GM20000 (cell line): Measurements from ENCODE around the gene DCTPP1.

Experiments used
- DNase-seq: peaks from one replicate; pipeline ENCODE4 v3.0.0; 2012; ENCODE audit warnings: low spot score
- TF ChIP-seq, protein P1 (sequence below): IDR thresholded peaks from 2 replicates; pipeline ENCODE4 v1.5.1; 2012; ENCODE audit warnings: mild to moderate bottlenecking, control low read depth; ENCODE audit errors: extremely low read depth, missing control alignments

DCTPP1 gene

DNA sequence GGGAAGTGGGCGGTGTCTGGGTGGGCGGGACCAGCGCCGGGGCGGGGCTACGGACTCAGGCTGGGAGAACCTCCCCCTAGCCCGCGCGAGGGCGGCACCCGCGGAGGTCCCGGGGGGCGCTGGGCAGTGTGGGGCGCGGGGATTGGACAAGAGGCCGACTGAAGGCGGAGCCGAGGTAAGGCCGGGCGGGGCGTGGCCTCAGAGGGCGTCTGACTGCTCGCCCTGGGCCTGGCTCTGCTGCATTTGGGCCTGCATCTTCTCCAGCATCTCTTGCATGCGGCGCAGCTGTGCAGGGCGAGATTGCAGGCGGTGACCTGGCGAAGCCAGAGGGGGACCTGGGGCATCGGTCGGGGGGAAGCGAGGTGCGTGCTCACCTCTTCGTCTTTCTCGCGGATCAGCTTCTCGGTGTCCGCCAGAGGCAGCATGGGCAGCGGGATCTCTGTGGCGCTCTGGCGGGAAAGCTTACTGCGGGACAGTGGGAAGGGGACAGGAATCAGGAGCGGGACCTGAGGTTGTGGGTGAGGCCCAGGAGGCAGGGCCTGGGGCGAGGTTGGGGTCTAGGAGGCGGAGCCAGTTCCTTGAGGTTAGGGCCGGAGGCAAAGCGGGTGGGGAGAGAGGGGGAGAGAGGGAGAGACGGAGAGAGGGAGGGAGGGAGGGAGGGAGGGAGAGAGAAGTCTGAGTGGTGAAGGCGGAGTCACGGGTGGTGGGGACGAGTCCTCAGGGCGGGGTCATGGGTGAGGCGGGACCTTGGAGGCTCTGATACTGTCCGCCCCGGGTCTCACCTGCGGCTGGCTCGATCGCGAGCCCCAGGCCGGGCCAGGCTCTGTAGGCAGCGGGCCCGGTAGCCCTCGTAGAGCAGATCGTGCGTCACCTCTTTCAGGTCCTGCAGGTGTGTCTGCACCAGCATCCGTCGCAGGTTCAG lies 51.3 kb downstream of the DCTPP1 start:
- peak; percentile 97 for DNase-seq
- TF ChIP-seq, protein P1, sequence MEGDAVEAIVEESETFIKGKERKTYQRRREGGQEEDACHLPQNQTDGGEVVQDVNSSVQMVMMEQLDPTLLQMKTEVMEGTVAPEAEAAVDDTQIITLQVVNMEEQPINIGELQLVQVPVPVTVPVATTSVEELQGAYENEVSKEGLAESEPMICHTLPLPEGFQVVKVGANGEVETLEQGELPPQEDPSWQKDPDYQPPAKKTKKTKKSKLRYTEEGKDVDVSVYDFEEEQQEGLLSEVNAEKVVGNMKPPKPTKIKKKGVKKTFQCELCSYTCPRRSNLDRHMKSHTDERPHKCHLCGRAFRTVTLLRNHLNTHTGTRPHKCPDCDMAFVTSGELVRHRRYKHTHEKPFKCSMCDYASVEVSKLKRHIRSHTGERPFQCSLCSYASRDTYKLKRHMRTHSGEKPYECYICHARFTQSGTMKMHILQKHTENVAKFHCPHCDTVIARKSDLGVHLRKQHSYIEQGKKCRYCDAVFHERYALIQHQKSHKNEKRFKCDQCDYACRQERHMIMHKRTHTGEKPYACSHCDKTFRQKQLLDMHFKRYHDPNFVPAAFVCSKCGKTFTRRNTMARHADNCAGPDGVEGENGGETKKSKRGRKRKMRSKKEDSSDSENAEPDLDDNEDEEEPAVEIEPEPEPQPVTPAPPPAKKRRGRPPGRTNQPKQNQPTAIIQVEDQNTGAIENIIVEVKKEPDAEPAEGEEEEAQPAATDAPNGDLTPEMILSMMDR: no peak

GRCh38 chr16:30377812-30378235 lies 52.0 kb downstream of the DCTPP1 start:
- TF ChIP-seq, protein P1: no peak
- peak; percentile 83 for DNase-seq

DNA sequence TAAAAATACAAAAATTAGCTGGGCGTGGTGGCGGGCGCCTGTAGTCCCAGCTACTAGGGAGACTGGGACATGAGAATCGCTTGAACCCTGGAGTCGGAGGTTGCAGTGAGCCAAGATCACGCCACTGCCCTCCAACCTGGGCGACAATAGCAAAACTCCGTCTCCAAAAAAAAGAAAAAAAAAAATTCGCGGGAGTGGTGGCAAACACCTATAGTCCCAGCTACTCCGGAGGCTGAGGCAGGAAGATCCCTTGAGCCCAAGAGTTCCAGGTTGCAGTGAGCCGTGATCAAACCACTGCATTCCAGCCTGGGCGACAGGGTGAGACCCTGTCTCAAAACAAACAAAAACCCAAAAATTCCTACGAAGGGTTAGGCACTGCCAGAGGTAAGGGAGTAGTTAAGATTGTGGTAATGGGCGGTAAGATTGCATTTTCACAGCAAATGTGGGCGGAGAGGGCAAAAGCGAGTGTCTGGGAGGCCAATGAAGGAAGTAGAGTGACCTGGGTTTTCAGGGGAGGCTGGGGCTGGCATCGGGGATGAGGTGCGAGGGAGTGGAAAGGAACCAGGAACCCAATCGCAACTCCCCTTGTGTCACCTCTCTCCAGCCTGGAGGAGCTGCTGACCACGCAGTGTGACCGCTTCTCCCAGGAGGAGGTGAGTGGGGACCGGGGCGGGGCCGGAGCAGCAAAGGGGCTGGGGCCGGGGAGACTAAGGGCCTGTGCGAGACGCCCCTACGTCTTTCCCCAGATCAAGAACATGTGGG lies 52.6 kb downstream of the DCTPP1 start:
- TF ChIP-seq, protein P1: no peak

GRCh38 chr16:30376461-30376902 lies 53.3 kb downstream of the DCTPP1 start:
- TF ChIP-seq, protein P1: no peak

More for the DNA sequence above, 52.6 kb downstream of the DCTPP1 start:
- DNase-seq: no peak

GRCh38 chr16:30375864-30376263 lies 54.0 kb downstream of the DCTPP1 start:
- DNase-seq: no peak
- TF ChIP-seq, protein P1: no peak

More at GRCh38 chr16:30376461-30376902, 53.3 kb downstream of the DCTPP1 start:
- no peak for DNase-seq

DNA sequence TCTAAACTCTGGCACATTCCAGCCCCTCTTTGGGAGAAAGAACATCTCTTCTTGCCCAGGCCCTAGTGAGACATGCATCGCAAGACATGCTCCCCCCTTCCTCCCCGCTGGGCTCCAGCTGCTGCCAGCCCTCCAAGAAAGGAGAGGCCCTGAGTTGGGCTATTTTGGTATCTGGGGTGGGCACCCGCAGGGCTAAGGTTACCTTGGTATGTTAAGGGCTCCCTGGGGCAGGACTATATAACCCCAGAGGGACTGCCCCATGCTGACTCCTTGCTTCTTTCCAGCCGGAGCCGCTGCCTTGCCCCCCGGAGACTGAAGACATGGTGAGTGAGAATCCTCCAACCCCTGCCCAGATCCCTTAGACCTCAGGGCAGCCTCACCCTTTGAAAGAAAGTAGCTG lies 55.3 kb downstream of the DCTPP1 start, which contains the start of gene MYL11:
TSS of gene MYL11 (plus strand) at position 265 of the 400 bp plus-strand sequence. CDS start at position 321, 56 bp downstream.
- DNase-seq: no peak
- TF ChIP-seq, protein P1: no peak
